H1 (cell line): ENCODE data around the gene POLN. TPM values are rescaled to one million over a fixed set of nuclear protein-coding genes. Genes with fewer than 3 reads are reported as not detected.

Experiments
- PHF8 ChIP-seq: fragments of 200-600 bp; sonication (generic); conservative IDR thresholded peaks from 2 replicates; pipeline ENCODE4 v1.7.1; 2012; ENCODE audit warnings: low read depth, mild to moderate bottlenecking, inconsistent platforms, low read length, moderate library complexity
- SAP30 ChIP-seq: fragments of 300-600 bp; sonication (generic); IDR thresholded peaks from 2 replicates; pipeline ENCODE4 v1.7.1; 2012; ENCODE audit warnings: low read length, moderate library complexity, mild to moderate bottlenecking, inconsistent platforms; ENCODE audit not compliant: insufficient read depth, insufficient replicate concordance
- polyA plus RNA-seq, 7 experiments: library from polyadenylated mRNA; depleted of rRNA in 3 of 7; stranded (reverse) in 5 of 7; unstranded in 2 of 7; fragments of >200 nt in 5 of 7; fragments of 200-250 nt in 2 of 7; gene quantifications; 1 replicate in 5 of 7; 2 replicates in 1 of 7; 4 replicates in 1 of 7; pipeline versions ENCODE4 v1.2.1 to v1.2.3, GENCODE V29; 2011 to 2013; ENCODE audit warnings: missing spikeins in 2 of 7, mixed read lengths in 2 of 7
- total RNA-seq: library from RNA; stranded (reverse); fragmentation: NEBNext Ultra II Directional; extraction: Animal tissue kit (Norgen Biotek cat#: 25700); gene quantifications from 2 replicates; pipeline ENCODE4 v1.2.1, GENCODE V29; 2021

Gene POLN
- total and polyA plus RNA-seq, 2 of the 8 experiments (the other 6 are each of a cell fraction or from before 2014, with no cell fraction given): 0.98 to 1.5 TPM

DNA sequence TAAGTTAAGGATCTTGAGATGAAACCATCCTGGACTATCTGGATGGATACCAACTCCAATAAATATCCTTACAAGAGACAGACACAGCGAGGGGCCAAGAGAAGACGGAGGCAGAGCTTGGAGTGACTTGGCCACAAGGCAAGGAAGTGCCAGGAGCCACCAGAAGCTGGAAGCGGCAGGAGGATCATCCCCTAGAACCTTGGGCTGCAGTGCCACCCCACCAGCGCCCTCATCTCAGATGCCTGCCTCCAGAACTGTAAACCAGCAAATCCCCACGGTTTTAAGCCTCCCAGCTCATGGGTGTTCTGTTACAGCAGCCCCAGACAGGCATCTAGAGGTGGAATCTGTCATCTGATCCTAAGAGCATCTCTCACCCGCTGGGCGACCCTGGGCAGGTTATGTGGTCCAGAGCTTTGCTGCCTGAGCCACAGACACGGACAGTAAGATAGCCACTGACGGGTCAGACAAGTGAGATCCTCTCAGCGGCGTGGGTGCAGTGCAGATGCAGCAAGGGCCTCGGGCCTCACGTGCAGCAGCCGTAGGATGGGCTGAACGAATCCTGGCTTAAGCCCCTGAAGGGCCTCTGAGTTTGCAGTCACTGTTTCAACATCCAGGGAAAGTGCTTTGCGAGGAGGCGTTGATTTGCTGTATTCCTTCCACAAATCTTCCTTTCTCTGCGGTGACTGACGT, 45.1 kb upstream of the POLN start (continued):
- TF ChIP-seq PHF8 (no peak), SAP30 (no peak)
